ENCODE measurements around the gene L3MBTL3.

L3MBTL3 gene

GRCh38 chr6:130027948-130028347 is 9.6 kb downstream of the L3MBTL3 start:
- H3K4me2 ChIP-seq = peak overlapping the region; percentile 91
- no peaks in the 10 kb centered on the region for H4K20me1 ChIP-seq (ENCODE audit: insufficient read depth)
- no peak for TF ChIP-seq CTCF (conservative IDR thresholded peaks at IDR 0.05; ENCODE audit: low read depth, low read length)
- no peaks in the 10 kb centered on the region; the same call in 1 of the 2 replicates for H3K36me3 ChIP-seq (ENCODE audit: insufficient read depth)
- no peak overlapping the region for H2AFZ ChIP-seq (ENCODE audit: low read depth)
- H3K27me3 ChIP-seq (ENCODE audit: insufficient read depth, low read depth) = no peaks in the 10 kb centered on the region
- H3K4me1 ChIP-seq (ENCODE audit: low read depth, poor library complexity, severe bottlenecking) = peaks cover 46% of the 10 kb centered on the region
- no peak overlapping the region for H3K9ac ChIP-seq
- H3K4me3 ChIP-seq (IDR thresholded peaks at IDR 0.05; ENCODE audit: insufficient read depth, low read depth, low read length) = no peak overlapping the region
- H3K27ac ChIP-seq = peak overlapping the region; percentile 93
- no peaks in the 10 kb centered on the region for H3K79me2 ChIP-seq (ENCODE audit: insufficient read depth, low read depth)

GRCh38 chr6:130029163-130029562 is 10.8 kb downstream of the L3MBTL3 start:
- no peak for TF ChIP-seq CTCF (conservative IDR thresholded peaks at IDR 0.05; ENCODE audit: low read depth, low read length)
- Histone ChIP-seq H3K4me2 (peak overlapping the region; percentile 91), H2AFZ (ENCODE audit: low read depth) (peak overlapping the region; percentile 51), H3K9ac (peak overlapping the region; percentile 56), H3K4me3 (IDR thresholded peaks at IDR 0.05; ENCODE audit: insufficient read depth, low read depth, low read length) (no peak overlapping the region), H3K27ac (peak overlapping the region; percentile 93), H4K20me1 (ENCODE audit: insufficient read depth) (no peaks in the 10 kb centered on the region), H3K79me2 (ENCODE audit: insufficient read depth, low read depth) (no peaks in the 10 kb centered on the region), H3K4me1 (ENCODE audit: low read depth, poor library complexity, severe bottlenecking) (peaks cover 50% of the 10 kb centered on the region), H3K27me3 (ENCODE audit: insufficient read depth, low read depth) (no peaks in the 10 kb centered on the region), H3K36me3 (ENCODE audit: insufficient read depth) (no peaks in the 10 kb centered on the region)

- Histone ChIP-seq H3K79me2 (ENCODE audit: insufficient read depth, low read depth) (no peaks in the 10 kb centered on the region), H3K4me1 (ENCODE audit: low read depth, poor library complexity, severe bottlenecking) (peaks cover 66% of the 10 kb centered on the region), H3K36me3 (ENCODE audit: insufficient read depth) (no peaks in the 10 kb centered on the region), H3K27me3 (ENCODE audit: insufficient read depth, low read depth) (no peaks in the 10 kb centered on the region), H3K9ac (no peak overlapping the region), H3K4me3 (IDR thresholded peaks at IDR 0.05; ENCODE audit: insufficient read depth, low read depth, low read length) (no peak overlapping the region), H4K20me1 (ENCODE audit: insufficient read depth) (no peaks in the 10 kb centered on the region), H3K4me2 (no peak overlapping the region), H3K27ac (no peak overlapping the region), H2AFZ (ENCODE audit: low read depth) (no peak overlapping the region)
- TF ChIP-seq CTCF (conservative IDR thresholded peaks at IDR 0.05; ENCODE audit: low read depth, low read length) = no peak
Observed at GRCh38 chr6:130032758-130033340, 14.5 kb downstream of the L3MBTL3 start.

- TF ChIP-seq CTCF (conservative IDR thresholded peaks at IDR 0.05; ENCODE audit: low read depth, low read length) = no peak
- H3K27ac ChIP-seq = no peak overlapping the region
- H4K20me1 ChIP-seq (ENCODE audit: insufficient read depth) = no peaks in the 10 kb centered on the region
Observed at GRCh38 chr6:130033949-130034348, 15.6 kb downstream of the L3MBTL3 start.

More at GRCh38 chr6:130033949-130034348, 15.6 kb downstream of the L3MBTL3 start:
- Histone ChIP-seq H3K4me2 (peak overlapping the region; percentile 28; the same call in 1 of the 2 replicates), H3K4me3 (IDR thresholded peaks at IDR 0.05; ENCODE audit: insufficient read depth, low read depth, low read length) (no peak overlapping the region), H3K27me3 (ENCODE audit: insufficient read depth, low read depth) (no peaks in the 10 kb centered on the region), H3K9ac (no peak overlapping the region), H3K79me2 (ENCODE audit: insufficient read depth, low read depth) (no peaks in the 10 kb centered on the region), H3K4me1 (ENCODE audit: low read depth, poor library complexity, severe bottlenecking) (peaks cover 56% of the 10 kb centered on the region), H3K36me3 (ENCODE audit: insufficient read depth) (no peaks in the 10 kb centered on the region), H2AFZ (ENCODE audit: low read depth) (no peak overlapping the region)
